PC-9 (cell line): ENCODE data around the gene ARID2. TPM values are rescaled to one million over a fixed set of nuclear protein-coding genes. Genes with fewer than 3 reads are reported as not detected.

Experiments used
- BruUV-seq: library from RNA; stranded (reverse); fragments of 400-500 nt; replicated peaks from 2 replicates; lab custom pipeline; 2021; lab: Mats Ljungman, UMichigan
- CTCF ChIA-PET: fragments of 300-600 bp; sonication (Branson Sonifier 250); formaldehyde crosslinking; loops from one replicate; lab custom pipeline; 2022; ENCODE audit warnings: antibody characterized with exemption; lab: Charles Lee
- POLR2A ChIA-PET: fragments of 300-600 bp; sonication (Branson Sonifier 250); formaldehyde crosslinking; loops from one replicate; lab custom pipeline; 2022; ENCODE audit warnings: antibody characterized with exemption; ENCODE audit not compliant: unreplicated experiment; lab: Charles Lee
- DNase-seq, 2 experiments: peaks; one replicate each; pipeline versions ENCODE4 v3.0.0 to v3.0.0-alpha.2; 2015 to 2022; ENCODE audit warnings: mixed read lengths in 1 of 2
- H2AFZ ChIP-seq: fragments of 200-600 bp; sonication (generic); 2 replicates; pipeline ENCODE4 v1.8.1; 2017; ENCODE audit warnings: antibody characterized with exemption
- H3F3A ChIP-seq: fragments of 200-600 bp; sonication (generic); 2 replicates; pipeline ENCODE4 v1.8.1; 2017; ENCODE audit warnings: antibody characterized with exemption, mild to moderate bottlenecking, low read depth; ENCODE audit not compliant: insufficient read depth
- H3K27ac ChIP-seq: fragments of 200-600 bp; sonication (generic); 2 replicates; pipeline ENCODE4 v1.6.1; 2016; ENCODE audit warnings: mixed run types
- H3K27me3 ChIP-seq: fragments of 200-600 bp; sonication (generic); 2 replicates; pipeline ENCODE4 v1.6.1; 2016; ENCODE audit warnings: low read depth, mixed run types; ENCODE audit not compliant: insufficient read depth
- H3K36me3 ChIP-seq: fragments of 200-600 bp; sonication (generic); 2 replicates; pipeline ENCODE4 v1.6.1; 2016; ENCODE audit warnings: low read depth, mixed run types
- H3K4me1 ChIP-seq: fragments of 200-600 bp; sonication (generic); replicated peaks from 2 replicates; pipeline ENCODE4 v1.6.1; 2016; ENCODE audit warnings: mixed run types; ENCODE audit not compliant: insufficient read depth
- H3K4me2 ChIP-seq: fragments of 200-600 bp; sonication (generic); 2 replicates; pipeline ENCODE4 v1.6.1; 2017; ENCODE audit warnings: mixed run types
- H3K4me3 ChIP-seq: fragments of 200-600 bp; sonication (generic); 2 replicates; pipeline ENCODE4 v1.6.1; 2016; ENCODE audit warnings: mixed run types
- H3K79me2 ChIP-seq: fragments of 200-600 bp; sonication (generic); 2 replicates; pipeline ENCODE4 v1.6.1; 2017; ENCODE audit warnings: low read depth, mixed run types
- H3K9me2 ChIP-seq: fragments of 200-600 bp; sonication (generic); 2 replicates; pipeline ENCODE4 v1.8.1; 2017; ENCODE audit warnings: mild to moderate bottlenecking; ENCODE audit not compliant: insufficient read depth
- H3K9me3 ChIP-seq: fragments of 200-600 bp; sonication (generic); 2 replicates; pipeline ENCODE4 v1.8.1; 2016; ENCODE audit warnings: low read depth; ENCODE audit not compliant: insufficient read depth
- H4K20me1 ChIP-seq: fragments of 200-600 bp; sonication (generic); 2 replicates; pipeline ENCODE4 v1.8.1; 2017; ENCODE audit not compliant: insufficient read depth
- CTCF ChIP-seq: fragments of 200-600 bp; sonication (generic); conservative IDR thresholded peaks from 2 replicates; pipeline ENCODE4 v1.6.1; 2017; ENCODE audit warnings: mixed run types, antibody characterized with exemption, mild to moderate bottlenecking, moderate library complexity
- EZH2 ChIP-seq: fragments of 200-600 bp; sonication (generic); IDR thresholded peaks from 2 replicates; pipeline ENCODE4 v1.8.0; 2017; ENCODE audit warnings: antibody characterized with exemption, low read depth
- intact Hi-C: fragments of 100-400 bp; cut with micrococcal nuclease; formaldehyde crosslinking; loops from one replicate; pipeline ENCODE4 v1.10.0; 2022; ENCODE audit not compliant: unreplicated experiment
- total RNA-seq: library from RNA; stranded (reverse); gene quantifications from 2 replicates; pipeline ENCODE4 v1.2.3, GENCODE V29; 2021

The ARID2 gene
- total RNA-seq, 1 experiment from 2014 or later, result 24.6 TPM

GRCh38 chr12:45725631-45726602 lies 3.6 kb upstream of the ARID2 start:
- peak; percentile 2 to 44 for DNase-seq
- ChIA-PET POLR2A (interaction anchor here (0.5 to 0.6 kb wide), 2 partner anchors 153 to 287 kb away, joined by 3 read pairs; no protein-coding TSS in a partner anchor), CTCF (interaction anchor here (0.5 to 2.2 kb wide), 6 partner anchors 32 to 1073 kb away, joined by 3 to 7 read pairs (median 3); no protein-coding TSS in a partner anchor)
- no TSS peak for BruUV-seq
- intact Hi-C loops, result loop anchor here (5.0 kb wide), 4 partner anchors 266 to 509 kb away; partner anchors contain the start of genes ANO6 and SCAF11
- H3K4me3 ChIP-seq, result peak overlapping the region; percentile 98
- H3K4me2 ChIP-seq, result peak overlapping the region; percentile 94
- no peaks in the 10 kb centered on the region for H3K27me3 ChIP-seq
- no peaks in the 10 kb centered on the region for H3K9me3 ChIP-seq
- H4K20me1 ChIP-seq, result no peaks in the 10 kb centered on the region
- peaks cover 17% of the 10 kb centered on the region for H3K4me1 ChIP-seq
- no peaks in the 10 kb centered on the region for H3K9me2 ChIP-seq
- H3K79me2 ChIP-seq, result peaks cover 62% of the 10 kb centered on the region
- H2AFZ ChIP-seq, result peak overlapping the region; percentile 99
- no peaks in the 10 kb centered on the region for H3K36me3 ChIP-seq
- H3F3A ChIP-seq, result peaks cover 20% of the 10 kb centered on the region
- H3K27ac ChIP-seq, result 0 out of 2 replicates have a peak overlapping the region, but pooled peaks have one; percentile 91
- TF ChIP-seq EZH2, result no peak
- TF ChIP-seq CTCF, result peak; percentile 78

- intact Hi-C loops, result loop anchor here (1.0 to 5.0 kb wide), 6 partner anchors 52 to 556 kb away; partner anchors contain the start of genes ANO6 and SCAF11
- Histone ChIP-seq H3F3A (peaks cover 20% of the 10 kb centered on the region), H3K4me2 (peak overlapping the region; percentile 94), H3K9me2 (no peaks in the 10 kb centered on the region), H4K20me1 (no peaks in the 10 kb centered on the region), H3K27ac (peak overlapping the region; percentile 91), H3K4me1 (peaks cover 23% of the 10 kb centered on the region), H3K4me3 (peak overlapping the region; percentile 98), H2AFZ (peak overlapping the region; percentile 99), H3K9me3 (no peaks in the 10 kb centered on the region), H3K79me2 (peaks cover 68% of the 10 kb centered on the region), H3K27me3 (no peaks in the 10 kb centered on the region), H3K36me3 (no peaks in the 10 kb centered on the region)
- no peak for TF ChIP-seq CTCF
- TF ChIP-seq EZH2, result no peak
- BruUV-seq, result TSS peak; percentile 46
- ChIA-PET POLR2A (interaction anchor here (0.5 to 0.7 kb wide), 6 partner anchors 91 to 1969 kb away, joined by 3 to 4 read pairs (median 3); no protein-coding TSS in a partner anchor), CTCF (interaction anchor here (0.5 to 2.2 kb wide), 5 partner anchors 37 to 183 kb away, joined by 3 to 7 read pairs (median 3); no protein-coding TSS in a partner anchor)
- DNase-seq, result peak in 1 of 2 experiments; percentile 25
Observed at GRCh38 chr12:45726603-45727300, 2.8 kb upstream of the ARID2 start.
